PC-3 (cell line): Measurements from ENCODE around the gene FRMPD2.

Source experiments
- CTCF ChIP-seq: fragments of 300-600 bp; sonication (generic); conservative IDR thresholded peaks from 2 replicates; pipeline ENCODE4 v1.5.1; 2017; ENCODE audit warnings: antibody characterized with exemption, low read depth, mild to moderate bottlenecking, low read length
- EZH2 ChIP-seq: fragments of 300-600 bp; sonication (generic); IDR thresholded peaks from one replicate; pipeline ENCODE4 v1.6.1; 2017; ENCODE audit warnings: antibody characterized with exemption, mild to moderate bottlenecking, low read length; ENCODE audit not compliant: unreplicated experiment

- TF ChIP-seq CTCF (no peak), EZH2 (no peak)
Measured at GRCh38 chr10:48205918-48206317, 68.6 kb downstream of the FRMPD2 start.
